Erythroblast (primary cell): ENCODE data around the gene PICK1.
"Not testable (repeated sequence)": the region's sequence is repeated elsewhere in the genome, so short reads cannot be mapped to it uniquely, and the experiment has no call there.

ENCODE experiments used
- DNase-seq, 2 experiments: peaks; one replicate each; lab custom pipeline; 2025; lab: John Stamatoyannopoulos, UW
- GATA1 ChIP-seq: IDR thresholded peaks from 2 replicates; pipeline ENCODE4 v1.6.1; 2011; ENCODE audit warnings: low read depth, mild to moderate bottlenecking, control low read depth, low read length, moderate library complexity
- POLR2A ChIP-seq: IDR thresholded peaks from 2 replicates; pipeline ENCODE4 v1.6.1; 2011; ENCODE audit warnings: mild to moderate bottlenecking, low read length

The PICK1 gene

GRCh38 chr22:38035530-38035885 lies 21.7 kb upstream of the PICK1 start:
- DNase-seq: no peak
- TF ChIP-seq GATA1 (no peak), POLR2A (no peak)

GRCh38 chr22:38036392-38037062 lies 20.7 kb upstream of the PICK1 start:
- DNase-seq: no peak
- no peak for TF ChIP-seq POLR2A
- TF ChIP-seq GATA1: no peak

DNA sequence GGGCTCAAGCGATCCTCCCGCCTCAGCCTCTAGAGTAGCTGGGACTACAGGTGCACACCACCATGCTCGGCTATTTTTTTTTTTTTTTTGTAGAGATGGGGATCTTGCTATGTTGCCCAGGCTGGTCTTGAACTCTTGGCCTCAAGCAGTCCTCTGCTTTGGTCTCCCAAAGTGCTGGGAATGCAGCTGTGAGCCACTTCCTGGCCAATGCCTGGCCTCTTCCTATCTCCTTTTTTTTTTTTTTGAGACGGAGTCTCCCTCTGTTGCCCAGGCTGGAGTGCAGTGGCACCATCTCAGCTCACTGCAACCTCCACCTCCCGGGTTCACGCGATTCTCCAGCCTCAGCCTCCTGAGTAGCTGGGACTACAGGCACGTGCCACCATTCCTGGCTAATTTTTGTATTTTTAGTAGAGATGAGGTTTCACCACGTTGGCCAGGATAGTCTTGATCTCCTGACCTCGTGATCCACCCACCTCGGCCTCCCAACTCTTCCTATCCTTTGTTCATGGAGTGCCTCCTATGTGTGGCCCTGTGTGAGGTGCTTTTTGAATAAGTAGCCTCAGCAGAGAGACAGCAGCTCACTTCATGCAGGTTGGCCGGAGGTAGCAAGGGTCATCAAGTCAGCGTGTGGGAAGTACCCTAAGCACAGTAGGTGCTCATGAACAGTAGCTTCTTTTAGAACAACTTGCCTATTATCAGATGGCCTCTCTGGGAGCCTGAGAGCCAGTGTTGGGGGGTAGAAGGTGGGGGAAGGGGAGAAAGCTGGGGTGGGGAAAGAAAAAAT lies 19.6 kb upstream of the PICK1 start:
- DNase-seq: not testable (repeated sequence)

GRCh38 chr22:38038426-38038825 lies 18.8 kb upstream of the PICK1 start:
- TF ChIP-seq POLR2A (no peak), GATA1 (no peak)
- no peak for DNase-seq

GRCh38 chr22:38038890-38039812 lies 18.1 kb upstream of the PICK1 start:
- TF ChIP-seq GATA1: no peak
- TF ChIP-seq POLR2A: no peak
- no peak for DNase-seq

GRCh38 chr22:38040953-38041759 lies 16.0 kb upstream of the PICK1 start:
- DNase-seq: no peak
- no peak for TF ChIP-seq GATA1
- TF ChIP-seq POLR2A: no peak

- no peak for DNase-seq
- no peak for TF ChIP-seq GATA1
- TF ChIP-seq POLR2A: no peak
Measured at GRCh38 chr22:38041760-38042487, 15.3 kb upstream of the PICK1 start.

- no peak for DNase-seq
- no peak for TF ChIP-seq POLR2A
- no peak for TF ChIP-seq GATA1
Measured at GRCh38 chr22:38042488-38042790, 14.8 kb upstream of the PICK1 start.

- TF ChIP-seq POLR2A: no peak
- no peak for TF ChIP-seq GATA1
- DNase-seq: no peak
Measured at GRCh38 chr22:38043151-38044039, 13.8 kb upstream of the PICK1 start.

DNA sequence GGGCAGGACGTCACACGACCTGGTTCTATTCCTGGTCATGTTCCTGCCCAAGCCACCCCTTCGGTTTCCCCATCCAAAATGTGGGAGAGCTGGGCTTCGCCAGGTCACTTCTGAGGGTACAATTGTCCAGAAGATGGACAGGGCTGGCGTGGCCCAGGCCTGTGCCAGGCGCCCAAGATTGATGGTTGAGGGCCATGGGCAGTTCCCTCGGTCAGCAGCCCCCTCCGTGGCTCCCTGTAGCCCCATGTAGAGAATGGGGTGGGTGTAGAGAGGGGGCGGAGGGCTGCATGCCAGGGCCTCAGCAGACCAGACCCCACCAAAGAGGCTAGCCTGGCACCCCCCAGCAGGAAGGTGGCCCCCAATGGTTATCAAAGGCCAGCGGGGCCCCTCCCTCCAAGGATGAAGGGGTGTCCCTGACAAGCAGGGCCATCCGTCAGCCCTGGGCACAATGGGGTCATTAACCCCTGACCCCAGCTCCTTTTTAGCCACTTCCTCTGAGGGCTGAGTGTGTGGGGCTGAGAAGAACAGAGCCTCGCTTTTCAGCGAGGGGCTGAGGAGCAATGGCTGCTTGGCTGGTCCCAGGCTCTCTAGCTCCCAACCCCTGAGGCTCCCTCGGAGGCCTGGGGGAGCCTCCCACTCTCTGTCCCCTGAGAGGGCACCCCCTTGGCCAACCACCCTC lies 11.0 kb upstream of the PICK1 start:
- DNase-seq: no peak
- TF ChIP-seq POLR2A (no peak), GATA1 (no peak)
